T-helper 9 cell (primary cell): ENCODE measurements around the gene VWC2.
"Not testable (repeated sequence)": the region's sequence is repeated elsewhere in the genome, so short reads cannot be mapped to it uniquely, and the experiment has no call there.

Experiments
- DNase-seq: peaks from one replicate; pipeline ENCODE4 v3.0.0-alpha.2; 2020

VWC2 gene

GRCh38 chr7:49787980-49788379, 14.5 kb downstream of the VWC2 start:
- no peak for DNase-seq

- DNase-seq: no peak
These were observed 15.1 kb downstream of the VWC2 start for GRCh38 chr7:49788455-49789059.

GRCh38 chr7:49789736-49790135, 16.3 kb downstream of the VWC2 start:
- DNase-seq: no peak

GRCh38 chr7:49790209-49790608, 16.8 kb downstream of the VWC2 start:
- no peak for DNase-seq

GRCh38 chr7:49791088-49791741, 17.8 kb downstream of the VWC2 start:
- DNase-seq: no peak

- no peak for DNase-seq
These were observed 24.7 kb downstream of the VWC2 start for GRCh38 chr7:49797987-49798660.

GRCh38 chr7:49800031-49800430, 26.6 kb downstream of the VWC2 start:
- DNase-seq: no peak

- DNase-seq: no peak
These were observed 29.2 kb downstream of the VWC2 start for GRCh38 chr7:49802600-49802999.

- no peak for DNase-seq
These were observed 30.4 kb downstream of the VWC2 start for GRCh38 chr7:49803812-49804211.

- no peak for DNase-seq
These were observed 32.1 kb downstream of the VWC2 start for GRCh38 chr7:49805371-49806007.

- DNase-seq: no peak
These were observed 39.1 kb downstream of the VWC2 start for GRCh38 chr7:49812534-49812933.

- DNase-seq: no peak
These were observed 43.8 kb downstream of the VWC2 start for GRCh38 chr7:49817279-49817678.

- DNase-seq: no peak
These were observed 47.7 kb downstream of the VWC2 start for GRCh38 chr7:49821181-49821580.

GRCh38 chr7:49822856-49823255, 49.4 kb downstream of the VWC2 start:
- no peak for DNase-seq

- DNase-seq: no peak
These were observed 50.1 kb downstream of the VWC2 start for GRCh38 chr7:49823566-49823965.

- DNase-seq: no peak
These were observed 66.6 kb downstream of the VWC2 start for GRCh38 chr7:49839863-49840645.

GRCh38 chr7:49840751-49841405, 67.4 kb downstream of the VWC2 start:
- no peak for DNase-seq

- DNase-seq: no peak
These were observed 72.2 kb downstream of the VWC2 start for GRCh38 chr7:49845626-49846025.

- DNase-seq: no peak
These were observed 74.9 kb downstream of the VWC2 start for GRCh38 chr7:49848211-49848841.

GRCh38 chr7:49850921-49851613, 77.6 kb downstream of the VWC2 start:
- DNase-seq: no peak

- not testable (repeated sequence) for DNase-seq
These were observed 78.1 kb downstream of the VWC2 start for GRCh38 chr7:49851614-49851934.
